IMR-90 (cell line): Measurements from ENCODE around the gene PLCZ1. TPM values are rescaled to one million over a fixed set of nuclear protein-coding genes. Genes with fewer than 3 reads are reported as not detected.

ENCODE experiments used
- ATAC-seq: fragments of 200-7000 bp; cut with Tn5 transposase; 2 replicates; pipeline ENCODE4 v1.9.1; 2020; ENCODE audit warnings: low read depth, mild to moderate bottlenecking, moderate library complexity
- BruUV-seq: library from RNA; stranded (reverse); fragments of 400-500 nt; replicated peaks from 2 replicates; lab custom pipeline; 2021; lab: Mats Ljungman, UMichigan
- CTCF ChIA-PET: fragments of 300-600 bp; formaldehyde crosslinking; extraction: SDS; loops from one replicate; lab custom pipeline; 2021; ENCODE audit warnings: antibody characterized with exemption; lab: Yijun Ruan, JAX
- POLR2A ChIA-PET: fragments of 300-600 bp; sonication (Branson Sonifier 250); formaldehyde crosslinking; loops from one replicate; lab custom pipeline; 2022; ENCODE audit warnings: antibody characterized with exemption; ENCODE audit not compliant: unreplicated experiment; lab: Charles Lee
- DNase-seq: peaks from one replicate; pipeline ENCODE4 v3.0.0; 2013
- H2AFZ ChIP-seq: replicated peaks from 2 replicates; pipeline ENCODE3; 2013; ENCODE audit warnings: low read length, mild to moderate bottlenecking; ENCODE audit not compliant: poor library complexity
- H2AK5ac ChIP-seq: 2 replicates; pipeline ENCODE4 v1.6.1; 2013; ENCODE audit warnings: low read depth, low read length, inconsistent platforms
- H2AK9ac ChIP-seq: replicated peaks from 2 replicates; pipeline ENCODE3; 2013; ENCODE audit warnings: mild to moderate bottlenecking, low read depth, low read length, moderate library complexity; ENCODE audit not compliant: poor library complexity
- H2BK120ac ChIP-seq: 2 replicates; pipeline ENCODE4 v1.6.1; 2013; ENCODE audit warnings: low read depth, low read length, inconsistent platforms
- H2BK15ac ChIP-seq: 3 replicates; pipeline ENCODE4 v1.6.1; 2013; ENCODE audit warnings: low read depth, low read length, inconsistent platforms
- H2BK20ac ChIP-seq: 2 replicates; pipeline ENCODE4 v1.6.1; 2013; ENCODE audit warnings: low read depth, mild to moderate bottlenecking, inconsistent platforms, low read length, moderate library complexity
- H2BK5ac ChIP-seq: 2 replicates; pipeline ENCODE4 v1.6.1; 2013; ENCODE audit warnings: mild to moderate bottlenecking, low read depth, low read length, inconsistent platforms; ENCODE audit not compliant: poor library complexity, severe bottlenecking
- H3K14ac ChIP-seq: replicated peaks from 2 replicates; pipeline ENCODE4 v1.6.1; 2013; ENCODE audit warnings: low read depth, low read length, inconsistent platforms
- H3K18ac ChIP-seq: 2 replicates; pipeline ENCODE4 v1.6.1; 2013; ENCODE audit warnings: low read depth, low read length, control low read depth
- H3K23ac ChIP-seq: 2 replicates; pipeline ENCODE4 v1.6.1; 2013; ENCODE audit warnings: low read depth, low read length, inconsistent platforms
- H3K27ac ChIP-seq: 2 replicates; pipeline ENCODE4 v1.5.1; 2013; ENCODE audit warnings: mild to moderate bottlenecking, control low read depth, low read length; ENCODE audit not compliant: insufficient read depth
- H3K27me3 ChIP-seq: 2 replicates; pipeline ENCODE4 v1.6.1; 2013; ENCODE audit warnings: low read length; ENCODE audit not compliant: control insufficient read depth, insufficient read depth
- H3K36me3 ChIP-seq: 2 replicates; pipeline ENCODE4 v1.6.1; 2013; ENCODE audit warnings: low read length, mixed read lengths; ENCODE audit not compliant: control insufficient read depth, insufficient read depth
- H3K4ac ChIP-seq: 2 replicates; pipeline ENCODE4 v1.6.1; 2013; ENCODE audit warnings: low read depth, low read length, inconsistent platforms
- H3K4me1 ChIP-seq: 2 replicates; pipeline ENCODE4 v1.6.1; 2013; ENCODE audit warnings: low read length, mixed read lengths; ENCODE audit not compliant: control insufficient read depth, insufficient read depth
- H3K4me2 ChIP-seq: 2 replicates; pipeline ENCODE4 v1.6.1; 2013; ENCODE audit warnings: low read depth, mild to moderate bottlenecking, control low read depth, low read length, moderate library complexity
- H3K4me3 ChIP-seq: 2 replicates; pipeline ENCODE4 v1.5.1; 2013; ENCODE audit warnings: low read depth, mild to moderate bottlenecking, control low read depth, low read length, moderate library complexity; ENCODE audit not compliant: insufficient read depth
- H3K56ac ChIP-seq: 2 replicates; pipeline ENCODE4 v1.6.1; 2013; ENCODE audit warnings: low read length, inconsistent platforms; ENCODE audit not compliant: insufficient read depth; ENCODE audit errors: extremely low read depth
- H3K79me1 ChIP-seq, 2 experiments: 2 replicates each; pipeline ENCODE4 v1.6.1; 2013; ENCODE audit warnings: low read length in 2 of 2, inconsistent platforms in 1 of 2, low read depth in 1 of 2
- H3K9ac ChIP-seq: 2 replicates; pipeline ENCODE4 v1.6.1; 2013; ENCODE audit warnings: low read depth, low read length, control low read depth
- H3K9me1 ChIP-seq: 2 replicates; pipeline ENCODE4 v1.6.1; 2013; ENCODE audit warnings: low read length, inconsistent platforms; ENCODE audit not compliant: insufficient read depth
- H3K9me3 ChIP-seq: 2 replicates; pipeline ENCODE4 v1.6.1; 2013; ENCODE audit warnings: low read length; ENCODE audit not compliant: control insufficient read depth, insufficient read depth
- H4K20me1 ChIP-seq: 2 replicates; pipeline ENCODE4 v1.6.1; 2013; ENCODE audit warnings: low read length, inconsistent platforms; ENCODE audit not compliant: insufficient read depth
- H4K5ac ChIP-seq: 2 replicates; pipeline ENCODE4 v1.6.1; 2013; ENCODE audit warnings: mild to moderate bottlenecking, low read depth, low read length, control low read depth
- H4K8ac ChIP-seq, 2 experiments: 2 replicates each; pipeline ENCODE4 v1.6.1; 2013; ENCODE audit warnings: low read depth in 2 of 2, low read length in 2 of 2, control low read depth in 1 of 2, inconsistent platforms in 1 of 2
- H4K91ac ChIP-seq: 2 replicates; pipeline ENCODE4 v1.6.1; 2013; ENCODE audit warnings: low read depth, low read length, inconsistent platforms; ENCODE audit not compliant: insufficient read depth
- CEBPB ChIP-seq: IDR thresholded peaks from 2 replicates; pipeline ENCODE4 v1.6.1; 2012; ENCODE audit warnings: low read depth, low read length, improper control_type of control experiment
- FOS ChIP-seq: fragments of 150-350 bp; IDR thresholded peaks from 2 replicates; pipeline ENCODE4 v1.6.1; 2016; ENCODE audit warnings: low read depth, low read length
- MAFK ChIP-seq: IDR thresholded peaks from 2 replicates; pipeline ENCODE4 v1.6.1; 2012; ENCODE audit warnings: low read depth, low read length, improper control_type of control experiment
- NFE2L2 ChIP-seq: fragments of 150-350 bp; IDR thresholded peaks from 2 replicates; pipeline ENCODE4 v1.6.1; 2016; ENCODE audit warnings: low read depth, mild to moderate bottlenecking, low read length
- POLR2A ChIP-seq: IDR thresholded peaks from 2 replicates; pipeline ENCODE4 v1.6.1; 2012; ENCODE audit warnings: mild to moderate bottlenecking, low read depth, low read length
- RAD21 ChIP-seq: IDR thresholded peaks from 2 replicates; pipeline ENCODE4 v1.6.1; 2012; ENCODE audit warnings: low read length, improper control_type of control experiment
- RFX5 ChIP-seq: IDR thresholded peaks from 2 replicates; pipeline ENCODE4 v1.8.0; 2012; ENCODE audit warnings: low read depth, mild to moderate bottlenecking, low read length, moderate library complexity
- SMC3 ChIP-seq: fragments of 150-350 bp; IDR thresholded peaks from 2 replicates; pipeline ENCODE4 v1.6.1; 2016; ENCODE audit warnings: low read depth, mild to moderate bottlenecking, antibody characterized with exemption, low read length, moderate library complexity
- WGBS, 2 experiments: methylation state at CpG; one replicate each; pipeline versions ENCODE4 v1.1.5 to v1.1.7; 2013; ENCODE audit warnings: missing lambda C conversion rate in 2 of 2; ENCODE audit not compliant: insufficient read length in 1 of 2; ENCODE audit errors: extremely low coverage in 2 of 2; 5-methylcytosine and 5-hydroxymethylcytosine counted together
- dilution Hi-C: fragments of 300-500 bp; cut with HindIII; formaldehyde crosslinking; loops from one replicate; pipeline ENCODE4 v1.14.3; 2018; ENCODE audit warnings: low sequenced_read_pairs; ENCODE audit not compliant: unreplicated experiment
- in situ Hi-C: fragments of 300-500 bp; cut with MboI; formaldehyde crosslinking; loops from 3 replicates; pipeline ENCODE4 v1.14.3; 2019; ENCODE audit warnings: low sequenced_read_pairs, inconsistent platforms, mixed read lengths
- intact Hi-C: fragments of 100-400 bp; cut with micrococcal nuclease; formaldehyde crosslinking; loops from 2 replicates; pipeline ENCODE4 v1.10.0; 2022
- polyA plus RNA-seq, 3 experiments: library from polyadenylated mRNA; depleted of rRNA; stranded (reverse); fragments of >200 nt; gene quantifications; 2 replicates each; pipeline ENCODE4 v1.2.3, GENCODE V29; 2012; ENCODE audit warnings: low replicate concordance in 1 of 3
- total RNA-seq: library from RNA; depleted of rRNA; stranded (reverse); fragments of >200 nt; gene quantifications from 2 replicates; pipeline ENCODE4 v1.2.3, GENCODE V29; 2012
- TF ChIP-seq, protein P1 (sequence below): conservative IDR thresholded peaks from 2 replicates; pipeline ENCODE4 v1.5.1; 2012; ENCODE audit warnings: mild to moderate bottlenecking, low read depth, low read length, improper control_type of control experiment
- TF ChIP-seq, protein P2 (sequence below): fragments of 150-350 bp; IDR thresholded peaks from 2 replicates; pipeline ENCODE4 v1.6.1; 2016; ENCODE audit warnings: low read depth, mild to moderate bottlenecking, low read length, moderate library complexity, borderline replicate concordance

Gene PLCZ1
- total and polyA plus RNA-seq, 2 of the 4 experiments (the other 2 are of a cell fraction) = not detected

DNA sequence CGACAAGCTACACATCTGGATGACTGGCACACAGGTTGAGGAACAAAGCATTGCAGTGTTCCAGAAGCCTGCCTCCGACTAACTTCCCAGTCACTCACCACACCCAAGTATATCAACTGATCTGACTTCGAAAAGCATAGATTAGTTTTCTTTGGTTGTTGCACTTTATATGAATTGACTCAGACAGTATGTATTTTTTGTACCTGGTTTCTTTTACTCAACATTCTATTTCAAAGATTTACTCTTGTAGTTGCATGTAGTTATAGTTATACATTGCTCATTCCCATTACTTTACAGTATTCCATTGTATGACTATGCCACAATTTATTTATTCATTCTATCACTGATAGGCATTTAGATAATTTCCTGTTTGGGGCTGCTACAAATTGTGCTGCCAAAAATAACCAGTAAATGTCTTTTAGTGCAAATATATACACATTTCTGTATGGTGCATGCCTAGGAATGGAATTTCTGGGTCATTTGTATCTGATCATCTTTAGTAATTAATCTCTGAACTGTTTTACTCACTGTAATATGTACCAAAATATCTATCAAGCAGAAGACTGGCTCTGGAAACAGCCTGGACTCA is 17.8 kb downstream of the PLCZ1 start:
- Histone ChIP-seq H3K4ac (peak overlapping the region; percentile 91), H3K4me1 (peaks cover 3% of the 10 kb centered on the region), H2AFZ (peak overlapping the region; percentile 47), H4K8ac (peak overlapping the region; percentile 23 to 72; a peak in 3 of 4 replicates), H2AK9ac (no peak overlapping the region), H3K4me3 (no peak overlapping the region), H2AK5ac (peak overlapping the region; percentile 96), H2BK120ac (peak overlapping the region; percentile 96), H3K9me1 (peaks cover 2% of the 10 kb centered on the region), H3K79me1 (no peaks in the 10 kb centered on the region), H2BK20ac (peak overlapping the region; percentile 97), H3K27me3 (no peaks in the 10 kb centered on the region), H4K91ac (peak overlapping the region; percentile 73; the same call in 1 of the 2 replicates), H3K9ac (no peak overlapping the region), H4K20me1 (no peaks in the 10 kb centered on the region), H3K56ac (no peak overlapping the region), H3K18ac (peak overlapping the region; percentile 92), H3K4me2 (peak overlapping the region; percentile 50), H4K5ac (peak overlapping the region; percentile 89), H2BK5ac (peak overlapping the region; percentile 49), H3K9me3 (no peaks in the 10 kb centered on the region), H3K36me3 (no peaks in the 10 kb centered on the region), H2BK15ac (peak overlapping the region; percentile 95; the same call in 2 of the 3 replicates), H3K14ac (peak overlapping the region; percentile 98), H3K27ac (peak overlapping the region; percentile 73), H3K23ac (peak overlapping the region; percentile 79)
- intact Hi-C loops = loop anchor here (1.0 kb wide), 1 partner anchor 9 kb away; no protein-coding TSS in a partner anchor
- in situ Hi-C loops = no loop called here
- dilution Hi-C loops = no loop called here
- no TSS peak for BruUV-seq
- POLR2A ChIA-PET = no interaction called here
- CTCF ChIA-PET = interaction anchor here (1.4 kb wide), 1 partner anchor 28 kb away, joined by 3 read pairs; no protein-coding TSS in a partner anchor
- no CpG with 5 or more reads among the region's 3 CpGs for WGBS, 2 experiments
- no peak for TF ChIP-seq POLR2A
- no peak for TF ChIP-seq SMC3
- TF ChIP-seq, protein P1, sequence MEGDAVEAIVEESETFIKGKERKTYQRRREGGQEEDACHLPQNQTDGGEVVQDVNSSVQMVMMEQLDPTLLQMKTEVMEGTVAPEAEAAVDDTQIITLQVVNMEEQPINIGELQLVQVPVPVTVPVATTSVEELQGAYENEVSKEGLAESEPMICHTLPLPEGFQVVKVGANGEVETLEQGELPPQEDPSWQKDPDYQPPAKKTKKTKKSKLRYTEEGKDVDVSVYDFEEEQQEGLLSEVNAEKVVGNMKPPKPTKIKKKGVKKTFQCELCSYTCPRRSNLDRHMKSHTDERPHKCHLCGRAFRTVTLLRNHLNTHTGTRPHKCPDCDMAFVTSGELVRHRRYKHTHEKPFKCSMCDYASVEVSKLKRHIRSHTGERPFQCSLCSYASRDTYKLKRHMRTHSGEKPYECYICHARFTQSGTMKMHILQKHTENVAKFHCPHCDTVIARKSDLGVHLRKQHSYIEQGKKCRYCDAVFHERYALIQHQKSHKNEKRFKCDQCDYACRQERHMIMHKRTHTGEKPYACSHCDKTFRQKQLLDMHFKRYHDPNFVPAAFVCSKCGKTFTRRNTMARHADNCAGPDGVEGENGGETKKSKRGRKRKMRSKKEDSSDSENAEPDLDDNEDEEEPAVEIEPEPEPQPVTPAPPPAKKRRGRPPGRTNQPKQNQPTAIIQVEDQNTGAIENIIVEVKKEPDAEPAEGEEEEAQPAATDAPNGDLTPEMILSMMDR = no peak
- TF ChIP-seq NFE2L2 = no peak
- TF ChIP-seq RAD21 = no peak
- TF ChIP-seq CEBPB = no peak
- no peak for TF ChIP-seq RFX5
- no peak for TF ChIP-seq MAFK
- no peak for TF ChIP-seq FOS
- TF ChIP-seq, protein P2, sequence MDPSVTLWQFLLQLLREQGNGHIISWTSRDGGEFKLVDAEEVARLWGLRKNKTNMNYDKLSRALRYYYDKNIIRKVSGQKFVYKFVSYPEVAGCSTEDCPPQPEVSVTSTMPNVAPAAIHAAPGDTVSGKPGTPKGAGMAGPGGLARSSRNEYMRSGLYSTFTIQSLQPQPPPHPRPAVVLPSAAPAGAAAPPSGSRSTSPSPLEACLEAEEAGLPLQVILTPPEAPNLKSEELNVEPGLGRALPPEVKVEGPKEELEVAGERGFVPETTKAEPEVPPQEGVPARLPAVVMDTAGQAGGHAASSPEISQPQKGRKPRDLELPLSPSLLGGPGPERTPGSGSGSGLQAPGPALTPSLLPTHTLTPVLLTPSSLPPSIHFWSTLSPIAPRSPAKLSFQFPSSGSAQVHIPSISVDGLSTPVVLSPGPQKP = no peak
- DNase-seq = peak; percentile 49
- ATAC-seq = peak; percentile 86
